Caco-2 (cell line): ENCODE measurements around the gene RPL11. TPM values are rescaled to one million over a fixed set of nuclear protein-coding genes. Genes with fewer than 3 reads are reported as not detected.

Source experiments
- BruUV-seq: library from RNA; stranded (reverse); fragments of 400-500 nt; replicated peaks from 2 replicates; lab custom pipeline; 2021; lab: Mats Ljungman, UMichigan
- CTCF ChIA-PET: fragments of 300-600 bp; sonication (Branson Sonifier 250); formaldehyde crosslinking; loops from one replicate; lab custom pipeline; 2022; ENCODE audit warnings: antibody characterized with exemption; lab: Charles Lee
- POLR2A ChIA-PET: fragments of 300-600 bp; sonication (Branson Sonifier 250); formaldehyde crosslinking; loops from one replicate; lab custom pipeline; 2022; ENCODE audit warnings: antibody characterized with exemption; lab: Charles Lee
- DNase-seq, 2 experiments: peaks; one replicate each; pipeline versions ENCODE4 v3.0.0 to v3.0.0-alpha.2; 2020 to 2022
- H3K27me3 ChIP-seq: replicated peaks from 2 replicates; pipeline ENCODE4 v1.6.0; 2011; ENCODE audit warnings: low read length; ENCODE audit not compliant: control insufficient read depth, insufficient read depth
- H3K36me3 ChIP-seq: 2 replicates; pipeline ENCODE4 v1.5.1; 2011; ENCODE audit warnings: low read length; ENCODE audit not compliant: control insufficient read depth, insufficient read depth
- H3K4me1 ChIP-seq: fragments of 250-450 bp; sonication (Bioruptor Pico); 2 replicates; pipeline ENCODE4 v1.5.1; 2020; ENCODE audit warnings: mild to moderate bottlenecking
- H3K4me3 ChIP-seq: 2 replicates; pipeline ENCODE4 v1.5.1; 2011; ENCODE audit warnings: low read depth, mild to moderate bottlenecking, control low read depth, low read length
- H3K9me3 ChIP-seq: fragments of 250-450 bp; sonication (Bioruptor Pico); 2 replicates; pipeline ENCODE4 v1.5.1; 2020; ENCODE audit warnings: mild to moderate bottlenecking, moderate library complexity
- H3K27ac Mint-ChIP-seq: one replicate; pipeline ENCODE4 v1.8.0; 2022; ENCODE audit warnings: mixed read lengths; ENCODE audit not compliant: unreplicated experiment
- H3K27me3 Mint-ChIP-seq: one replicate; pipeline ENCODE4 v1.8.0; 2022; ENCODE audit warnings: mixed read lengths; ENCODE audit not compliant: insufficient read depth, unreplicated experiment
- H3K36me3 Mint-ChIP-seq: one replicate; pipeline ENCODE4 v1.8.0; 2022; ENCODE audit warnings: mild to moderate bottlenecking, mixed read lengths; ENCODE audit not compliant: insufficient read depth, unreplicated experiment
- H3K4me1 Mint-ChIP-seq: one replicate; pipeline ENCODE4 v1.8.0; 2022; ENCODE audit warnings: low read depth, mixed read lengths; ENCODE audit not compliant: unreplicated experiment
- H3K4me3 Mint-ChIP-seq: one replicate; pipeline ENCODE4 v1.8.0; 2022; ENCODE audit warnings: mild to moderate bottlenecking, moderate library complexity, mixed read lengths; ENCODE audit not compliant: unreplicated experiment
- H3K9me3 Mint-ChIP-seq: one replicate; pipeline ENCODE4 v1.8.0; 2022; ENCODE audit warnings: mixed read lengths; ENCODE audit not compliant: unreplicated experiment
- CTCF ChIP-seq, 2 experiments: fragments of 200-600 bp in 1 of 2; IDR thresholded peaks; 1 replicate in 1 of 2; 2 replicates in 1 of 2; pipeline versions ENCODE4 v1.5.1 to v1.8.0; 2011 to 2022; ENCODE audit warnings: antibody characterized with exemption in 1 of 2, control low read depth in 1 of 2, inconsistent platforms in 1 of 2, low read depth in 1 of 2, low read length in 1 of 2, mild to moderate bottlenecking in 1 of 2, moderate library complexity in 1 of 2; ENCODE audit not compliant: insufficient read depth in 1 of 2, severe bottlenecking in 1 of 2, unreplicated experiment in 1 of 2
- intact Hi-C: fragments of 100-400 bp; cut with micrococcal nuclease; formaldehyde crosslinking; loops from one replicate; pipeline ENCODE4 v1.10.0; 2022; ENCODE audit not compliant: unreplicated experiment
- total RNA-seq: library from RNA; stranded (reverse); gene quantifications from 2 replicates; pipeline ENCODE4 v1.2.3, GENCODE V29; 2022

RPL11 gene
- total RNA-seq, 1 experiment from 2014 or later: 1,040 TPM

- no peak for TF ChIP-seq CTCF (IDR thresholded peaks at IDR 0.05; ENCODE audit: insufficient read depth in 1 of 2, low read depth in 1 of 2, low read length in 1 of 2, severe bottlenecking in 1 of 2, unreplicated experiment in 1 of 2)
- Histone ChIP-seq H3K4me1 (no peaks in the 10 kb centered on the region), H3K4me3 (no peak overlapping the region), H3K27me3 (no peaks in the 10 kb centered on the region), H3K9me3 (no peaks in the 10 kb centered on the region), H3K36me3 (no peaks in the 10 kb centered on the region)
- H3K4me1 Mint-ChIP-seq: no peaks in the 10 kb centered on the region
- CTCF ChIA-PET: interaction anchor here (0.6 to 0.7 kb wide), 2 partner anchors 18 to 96 kb away, joined by 5 to 9 read pairs; no protein-coding TSS in a partner anchor
- no TSS peak for BruUV-seq
- no peaks in the 10 kb centered on the region for H3K9me3 Mint-ChIP-seq
- POLR2A ChIA-PET: interaction anchor here (0.6 to 0.9 kb wide), 2 partner anchors 31 to 37 kb away, joined by 3 read pairs; partner anchors contain the start of gene RPL11
- intact Hi-C loops: no loop called here
- H3K27ac Mint-ChIP-seq: no peak overlapping the region
- DNase-seq: no peak
- H3K36me3 Mint-ChIP-seq: no peaks in the 10 kb centered on the region
- no peaks in the 10 kb centered on the region for H3K27me3 Mint-ChIP-seq
- H3K4me3 Mint-ChIP-seq: no peak overlapping the region
Measured at GRCh38 chr1:23660671-23661070, 30.9 kb upstream of the RPL11 start.

- H3K27ac Mint-ChIP-seq: no peak overlapping the region
- H3K9me3 Mint-ChIP-seq: no peaks in the 10 kb centered on the region
- H3K4me3 Mint-ChIP-seq: no peak overlapping the region
- H3K4me1 Mint-ChIP-seq: no peaks in the 10 kb centered on the region
- H3K27me3 Mint-ChIP-seq: no peaks in the 10 kb centered on the region
- no peak for DNase-seq
- Histone ChIP-seq H3K27me3 (no peaks in the 10 kb centered on the region), H3K4me3 (no peak overlapping the region), H3K4me1 (no peaks in the 10 kb centered on the region), H3K9me3 (no peaks in the 10 kb centered on the region), H3K36me3 (no peaks in the 10 kb centered on the region)
- intact Hi-C loops: no loop called here
- CTCF ChIA-PET: interaction anchor here (0.6 to 1.1 kb wide), 2 partner anchors 102 to 118 kb away, joined by 3 to 4 read pairs; no protein-coding TSS in a partner anchor
- no peak for TF ChIP-seq CTCF (IDR thresholded peaks at IDR 0.05; ENCODE audit: insufficient read depth in 1 of 2, low read depth in 1 of 2, low read length in 1 of 2, severe bottlenecking in 1 of 2, unreplicated experiment in 1 of 2)
- H3K36me3 Mint-ChIP-seq: no peaks in the 10 kb centered on the region
- POLR2A ChIA-PET: interaction anchor here (0.6 kb wide), 1 partner anchor 343 kb away, joined by 3 read pairs; no protein-coding TSS in a partner anchor
- BruUV-seq: no TSS peak
Measured at GRCh38 chr1:23661887-23662286, 29.7 kb upstream of the RPL11 start.

GRCh38 chr1:23664837-23665795 is 26.5 kb upstream of the RPL11 start:
- Mint-ChIP-seq H3K4me3 (no peak overlapping the region), H3K36me3 (no peaks in the 10 kb centered on the region), H3K27me3 (peaks cover 3% of the 10 kb centered on the region), H3K9me3 (no peaks in the 10 kb centered on the region), H3K27ac (no peak overlapping the region), H3K4me1 (no peaks in the 10 kb centered on the region)
- H3K9me3 ChIP-seq: no peaks in the 10 kb centered on the region
- no peaks in the 10 kb centered on the region for H3K27me3 ChIP-seq
- DNase-seq: no peak
- CTCF ChIA-PET: no interaction called here
- POLR2A ChIA-PET: interaction anchor here (0.7 kb wide), 1 partner anchor 15 kb away, joined by 6 read pairs; no protein-coding TSS in a partner anchor
- no peak overlapping the region for H3K4me3 ChIP-seq
- H3K36me3 ChIP-seq: no peaks in the 10 kb centered on the region
- no TSS peak for BruUV-seq
- intact Hi-C loops: no loop called here
- peak in 1 of 2 experiments; percentile 3 for TF ChIP-seq CTCF (IDR thresholded peaks at IDR 0.05; ENCODE audit: insufficient read depth in 1 of 2, low read depth in 1 of 2, low read length in 1 of 2, severe bottlenecking in 1 of 2, unreplicated experiment in 1 of 2)
- 0 out of 2 replicates have a peak, but pooled peaks cover 4% of the 10 kb centered on the region for H3K4me1 ChIP-seq
